ES-I3 (cell line): ENCODE results near the gene CFAP97D1.
A peak's percentile ranks its signal among the peaks of the same experiment; 100 is the strongest.

Experiments
- H3K36me3 ChIP-seq: 2 replicates; pipeline ENCODE4 v1.6.1; 2013; ENCODE audit warnings: mild to moderate bottlenecking, low read length, control low read depth, moderate library complexity; ENCODE audit not compliant: insufficient read depth
- H3K4me1 ChIP-seq: 2 replicates; pipeline ENCODE4 v1.6.1; 2013; ENCODE audit warnings: mild to moderate bottlenecking, control low read depth, low read length; ENCODE audit not compliant: insufficient read depth
- H3K9ac ChIP-seq: 2 replicates; pipeline ENCODE4 v1.6.1; 2013; ENCODE audit warnings: low read depth, mild to moderate bottlenecking, low read length, moderate library complexity
- H3K9me3 ChIP-seq: 2 replicates; pipeline ENCODE4 v1.6.1; 2013; ENCODE audit warnings: mild to moderate bottlenecking, low read length, moderate library complexity; ENCODE audit not compliant: control insufficient read depth, insufficient read depth

The CFAP97D1 gene

GRCh38 chr17:43758086-43758485 lies 22.1 kb upstream of the CFAP97D1 start:
- H3K36me3 ChIP-seq = no peaks in the 10 kb centered on the region
- no peaks in the 10 kb centered on the region for H3K9me3 ChIP-seq
- H3K9ac ChIP-seq = no peak overlapping the region
- peaks cover 28% of the 10 kb centered on the region for H3K4me1 ChIP-seq

- no peak within 1 kb of the TSS for H3K9ac ChIP-seq
- no peaks in the 10 kb centered on the region for H3K9me3 ChIP-seq
- H3K36me3 ChIP-seq = no peaks in the 10 kb centered on the region
- H3K4me1 ChIP-seq = peaks cover 28% of the 10 kb centered on the region
These were observed 21.6 kb upstream of the CFAP97D1 start, which contains the start of gene SOST for GRCh38 chr17:43758497-43759174. Gene SOST, minus strand, starts transcription at chr17:43758791. Its CDS starts 50 bp downstream, at chr17:43758741.

DNA sequence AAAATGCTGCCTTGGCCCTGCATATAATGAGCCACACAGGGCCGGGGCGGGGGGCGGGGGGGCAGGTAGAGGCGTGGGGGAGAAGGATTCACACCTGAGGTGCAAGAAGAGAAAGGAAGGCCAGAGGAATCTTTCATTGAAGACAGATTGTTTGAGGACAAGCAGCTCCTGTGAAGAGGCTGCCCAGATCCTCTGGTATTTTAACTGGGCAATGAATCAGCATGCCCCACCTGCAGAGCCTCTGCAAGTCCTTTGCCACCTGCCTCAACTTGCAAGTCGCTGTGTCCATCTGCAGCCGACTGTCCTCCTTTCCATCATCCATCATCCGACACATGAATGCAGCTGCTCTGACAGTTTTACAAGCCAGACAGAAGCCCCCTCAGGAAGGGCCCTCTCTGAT lies 20.4 kb upstream of the CFAP97D1 start:
- H3K4me1 ChIP-seq = peaks cover 24% of the 10 kb centered on the region
- no peaks in the 10 kb centered on the region for H3K9me3 ChIP-seq
- H3K36me3 ChIP-seq = no peaks in the 10 kb centered on the region
- 0 out of 2 replicates have a peak overlapping the region, but pooled peaks have one; percentile 1 for H3K9ac ChIP-seq

GRCh38 chr17:43760254-43760852 lies 19.9 kb upstream of the CFAP97D1 start:
- Histone ChIP-seq H3K9me3 (no peaks in the 10 kb centered on the region), H3K9ac (0 out of 2 replicates have a peak overlapping the region, but pooled peaks have one; percentile 1), H3K4me1 (peaks cover 24% of the 10 kb centered on the region), H3K36me3 (no peaks in the 10 kb centered on the region)

DNA sequence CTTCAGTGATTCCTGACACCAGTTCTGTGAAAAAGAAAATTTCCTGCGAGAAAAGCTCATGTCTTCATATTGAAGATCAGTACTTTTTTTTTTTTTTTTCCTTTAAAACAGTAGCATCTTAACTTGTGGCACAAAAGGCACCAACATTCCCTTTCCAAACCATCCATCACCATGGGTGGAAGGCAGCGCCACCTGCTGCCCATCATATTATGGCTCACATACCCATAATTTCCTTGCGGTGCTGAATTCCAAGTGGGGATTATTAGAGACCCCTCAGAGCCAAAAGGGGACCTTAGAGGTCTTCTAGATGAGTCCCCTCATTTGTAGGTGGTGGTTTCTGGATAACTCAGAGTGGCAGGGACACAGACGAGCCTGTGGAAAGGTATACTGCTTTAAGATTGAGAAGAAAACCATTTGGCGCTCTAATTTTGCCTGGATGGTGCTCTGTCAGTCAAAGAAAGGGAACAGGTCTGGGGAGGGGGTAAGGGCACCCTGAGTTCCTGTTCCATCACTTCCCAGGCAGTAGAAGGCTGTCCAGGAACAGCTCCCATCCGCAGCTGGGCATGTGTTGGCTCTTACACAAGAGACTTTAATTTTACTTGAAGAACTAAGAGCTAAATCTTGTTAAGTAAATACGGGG lies 13.7 kb upstream of the CFAP97D1 start:
- H3K9ac ChIP-seq = no peak overlapping the region
- no peaks in the 10 kb centered on the region for H3K9me3 ChIP-seq
- no peaks in the 10 kb centered on the region for H3K36me3 ChIP-seq
- peaks cover 3% of the 10 kb centered on the region for H3K4me1 ChIP-seq

DNA sequence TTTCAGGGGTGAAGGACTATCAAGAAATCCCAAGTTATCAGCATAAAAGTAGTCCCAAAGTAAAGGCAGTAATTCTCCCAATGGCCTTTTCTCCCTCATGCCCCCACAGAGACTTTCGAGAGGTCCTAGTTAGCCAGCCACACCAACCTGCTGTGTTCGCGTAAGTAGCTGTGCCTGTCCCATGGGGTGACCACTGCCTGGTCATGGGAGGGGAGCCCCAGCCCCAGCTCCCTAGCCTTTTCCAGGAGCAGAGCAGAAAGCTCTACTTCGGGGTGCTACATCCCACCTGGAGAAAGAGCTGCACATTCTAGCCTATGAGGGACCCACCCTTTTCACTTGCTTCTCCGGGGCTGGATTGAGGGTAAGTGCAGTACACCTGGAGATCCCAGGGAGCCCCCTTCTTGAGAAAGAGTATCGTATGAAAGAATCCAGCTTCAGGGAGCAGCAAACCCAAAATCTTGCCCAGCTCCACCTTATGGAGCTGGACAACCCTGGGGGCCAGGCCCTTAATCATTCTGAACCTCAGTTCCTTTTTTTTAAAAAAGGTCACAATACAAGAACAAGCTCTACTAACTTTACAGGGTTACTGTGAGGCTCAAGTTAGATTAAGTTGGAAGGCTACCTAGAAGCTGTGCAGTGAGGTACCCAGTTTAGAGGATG lies 13.1 kb upstream of the CFAP97D1 start:
- peaks cover 4% of the 10 kb centered on the region for H3K36me3 ChIP-seq
- peaks cover 3% of the 10 kb centered on the region for H3K4me1 ChIP-seq
- H3K9me3 ChIP-seq = no peaks in the 10 kb centered on the region
- H3K9ac ChIP-seq = no peak overlapping the region

DNA sequence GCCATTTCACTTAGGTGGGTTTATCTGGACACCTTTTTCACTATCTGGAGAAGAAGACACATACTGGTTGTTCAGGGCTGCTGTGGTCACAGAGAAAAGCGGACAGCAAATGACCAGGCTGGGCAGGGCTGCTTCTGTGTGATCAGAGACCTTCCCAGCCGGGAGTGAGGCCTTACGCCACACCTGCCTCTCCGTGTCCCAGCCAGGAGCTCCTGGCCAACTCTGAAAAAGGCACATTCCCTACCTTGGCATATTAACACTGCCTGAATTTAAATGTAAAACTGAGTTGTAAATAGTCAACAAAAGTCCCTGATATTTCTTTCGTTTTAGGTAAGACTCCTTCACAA lies 12.5 kb upstream of the CFAP97D1 start:
- peaks cover under 1% of the 10 kb centered on the region for H3K4me1 ChIP-seq
- H3K9me3 ChIP-seq = no peaks in the 10 kb centered on the region
- no peak overlapping the region for H3K9ac ChIP-seq
- H3K36me3 ChIP-seq = peaks cover 8% of the 10 kb centered on the region

GRCh38 chr17:43768382-43768781 lies 11.9 kb upstream of the CFAP97D1 start:
- no peaks in the 10 kb centered on the region for H3K4me1 ChIP-seq
- no peak overlapping the region for H3K9ac ChIP-seq
- peaks cover 12% of the 10 kb centered on the region for H3K36me3 ChIP-seq
- no peaks in the 10 kb centered on the region for H3K9me3 ChIP-seq

DNA sequence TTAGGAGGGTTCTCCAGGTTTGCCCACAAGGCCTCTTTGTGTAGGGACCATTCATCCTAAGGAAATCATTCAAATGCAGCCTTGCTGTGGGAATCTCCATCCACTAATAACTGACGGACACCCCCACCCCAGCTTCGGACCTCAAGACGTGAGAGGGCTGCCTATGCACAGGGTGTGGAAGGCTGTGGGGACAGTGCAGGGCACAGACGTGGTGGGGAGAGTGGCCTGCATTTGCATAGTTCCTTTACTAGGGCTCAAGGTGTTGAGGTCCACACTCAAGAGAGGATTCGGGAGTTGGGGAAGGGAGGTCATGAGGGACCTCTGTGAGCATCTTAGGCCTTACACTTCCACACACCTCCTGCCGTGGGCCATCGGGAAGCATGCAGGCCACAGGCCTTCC lies 11.3 kb upstream of the CFAP97D1 start:
- Histone ChIP-seq H3K9ac (no peak overlapping the region), H3K36me3 (peaks cover 12% of the 10 kb centered on the region), H3K9me3 (no peaks in the 10 kb centered on the region), H3K4me1 (no peaks in the 10 kb centered on the region)

DNA sequence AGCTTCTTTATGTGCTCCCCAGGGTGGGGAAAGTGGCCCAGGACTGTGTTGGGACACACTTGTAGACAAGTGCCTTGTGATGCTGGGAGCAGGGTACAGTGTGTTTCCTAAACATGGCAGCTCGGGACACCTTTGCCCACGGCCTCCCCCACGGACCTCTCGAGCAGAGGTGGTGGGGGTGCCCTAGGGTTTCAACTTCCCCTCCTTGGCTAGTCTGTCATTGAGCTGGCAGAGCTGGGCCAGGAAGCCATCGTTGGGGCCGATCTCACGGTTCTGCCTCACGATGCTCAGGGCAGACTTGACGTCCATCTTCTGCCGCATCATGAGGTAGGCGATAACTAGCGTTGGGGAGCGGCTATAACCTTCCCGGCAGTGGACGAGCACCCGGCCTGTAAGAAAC lies 10.8 kb upstream of the CFAP97D1 start:
- no peaks in the 10 kb centered on the region for H3K4me1 ChIP-seq
- H3K9me3 ChIP-seq = no peaks in the 10 kb centered on the region
- no peak overlapping the region for H3K9ac ChIP-seq
- H3K36me3 ChIP-seq = peaks cover 13% of the 10 kb centered on the region

DNA sequence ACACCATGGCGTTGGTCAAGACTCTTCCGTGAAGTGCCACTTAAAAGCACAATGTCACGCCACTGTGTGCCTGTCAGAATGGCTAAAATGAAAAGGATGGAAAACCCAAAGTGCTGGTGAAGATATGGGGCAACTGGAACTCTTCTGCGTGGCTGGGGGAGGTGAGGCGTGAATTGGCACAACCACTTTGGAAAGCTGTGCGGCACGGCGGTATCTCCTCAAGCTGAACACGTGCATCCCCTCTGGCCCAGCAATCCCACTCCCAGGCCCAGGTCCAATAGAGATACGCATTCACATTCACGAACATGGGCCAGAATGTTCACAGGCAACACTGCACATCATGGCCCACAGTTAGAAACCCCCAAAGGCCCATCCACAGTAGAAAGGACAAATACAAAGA lies 10.4 kb upstream of the CFAP97D1 start:
- Histone ChIP-seq H3K4me1 (no peaks in the 10 kb centered on the region), H3K36me3 (peaks cover 17% of the 10 kb centered on the region), H3K9me3 (no peaks in the 10 kb centered on the region), H3K9ac (no peak overlapping the region)

GRCh38 chr17:43770957-43771356 lies 9.3 kb upstream of the CFAP97D1 start:
- H3K9ac ChIP-seq = no peak overlapping the region
- H3K9me3 ChIP-seq = no peaks in the 10 kb centered on the region
- no peaks in the 10 kb centered on the region for H3K4me1 ChIP-seq
- H3K36me3 ChIP-seq = peaks cover 17% of the 10 kb centered on the region

- Histone ChIP-seq H3K4me1 (no peaks in the 10 kb centered on the region), H3K36me3 (peaks cover 17% of the 10 kb centered on the region), H3K9me3 (no peaks in the 10 kb centered on the region), H3K9ac (no peak overlapping the region)
These were observed 8.8 kb upstream of the CFAP97D1 start for GRCh38 chr17:43771463-43771862.

GRCh38 chr17:43772877-43773648 lies 7.2 kb upstream of the CFAP97D1 start:
- Histone ChIP-seq H3K9me3 (no peaks in the 10 kb centered on the region), H3K4me1 (no peaks in the 10 kb centered on the region), H3K36me3 (peaks cover 20% of the 10 kb centered on the region), H3K9ac (no peak overlapping the region)
